ENCODE results near the gene PSME2. TPM values are rescaled to one million over a fixed set of nuclear protein-coding genes. Genes with fewer than 3 reads are reported as not detected.

Gene PSME2
- total and polyA plus RNA-seq, 2 experiments from 2014 or later = 75.5 to 189 TPM

DNA sequence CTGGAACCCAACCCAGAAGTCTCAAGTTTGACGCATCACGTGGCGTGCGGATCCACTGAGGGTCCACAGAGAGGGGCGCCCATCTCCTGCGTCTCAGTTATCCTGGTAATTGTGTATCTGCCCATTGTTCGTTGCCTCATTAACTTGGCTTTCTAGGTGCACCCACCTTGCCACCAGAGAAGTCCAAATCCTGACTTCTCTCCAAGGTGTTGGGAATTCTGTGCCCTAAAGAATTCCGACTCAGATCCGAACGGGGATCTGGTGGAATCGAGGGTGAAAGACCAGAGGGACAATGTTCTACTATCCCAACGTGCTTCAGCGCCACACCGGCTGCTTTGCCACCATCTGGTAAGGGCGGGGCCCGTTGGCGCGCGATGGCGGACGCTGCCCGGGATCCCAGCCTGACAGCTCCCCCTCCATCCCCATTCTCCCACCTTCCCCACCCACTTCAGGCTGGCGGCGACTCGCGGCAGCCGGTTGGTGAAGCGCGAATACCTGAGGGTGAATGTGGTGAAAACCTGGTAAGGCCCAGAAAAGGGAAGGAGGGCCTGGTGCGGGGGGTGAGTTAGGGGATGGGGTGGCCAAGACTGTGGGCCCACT is 26.0 kb upstream of the PSME2 start:
- H3K27ac ChIP-seq = peak overlapping the region; percentile 71
- no peaks in the 10 kb centered on the region for H4K20me1 ChIP-seq (ENCODE audit: insufficient read depth, poor library complexity, severe bottlenecking)
- no peaks in the 10 kb centered on the region for H3K9me2 ChIP-seq (replicated peaks; ENCODE audit: insufficient read depth)
- H3K4me3 ChIP-seq = peak overlapping the region; percentile 11
- DNase-seq (ENCODE audit: low spot score) = no peak
- peaks cover 5% of the 10 kb centered on the region for H3K4me1 ChIP-seq (ENCODE audit: insufficient read depth)
- H3K79me2 ChIP-seq = peaks cover 27% of the 10 kb centered on the region
- H3K36me3 ChIP-seq (replicated peaks; ENCODE audit: insufficient read depth, low read depth) = peaks cover 2% of the 10 kb centered on the region
- TF ChIP-seq EZH2phosphoT487 (IDR thresholded peaks at IDR 0.05; ENCODE audit: low read depth, severe bottlenecking, unreplicated experiment) = no peak
- no peak for TF ChIP-seq EZH2 (IDR thresholded peaks at IDR 0.05; ENCODE audit: borderline replicate concordance)
- TF ChIP-seq, protein P1, sequence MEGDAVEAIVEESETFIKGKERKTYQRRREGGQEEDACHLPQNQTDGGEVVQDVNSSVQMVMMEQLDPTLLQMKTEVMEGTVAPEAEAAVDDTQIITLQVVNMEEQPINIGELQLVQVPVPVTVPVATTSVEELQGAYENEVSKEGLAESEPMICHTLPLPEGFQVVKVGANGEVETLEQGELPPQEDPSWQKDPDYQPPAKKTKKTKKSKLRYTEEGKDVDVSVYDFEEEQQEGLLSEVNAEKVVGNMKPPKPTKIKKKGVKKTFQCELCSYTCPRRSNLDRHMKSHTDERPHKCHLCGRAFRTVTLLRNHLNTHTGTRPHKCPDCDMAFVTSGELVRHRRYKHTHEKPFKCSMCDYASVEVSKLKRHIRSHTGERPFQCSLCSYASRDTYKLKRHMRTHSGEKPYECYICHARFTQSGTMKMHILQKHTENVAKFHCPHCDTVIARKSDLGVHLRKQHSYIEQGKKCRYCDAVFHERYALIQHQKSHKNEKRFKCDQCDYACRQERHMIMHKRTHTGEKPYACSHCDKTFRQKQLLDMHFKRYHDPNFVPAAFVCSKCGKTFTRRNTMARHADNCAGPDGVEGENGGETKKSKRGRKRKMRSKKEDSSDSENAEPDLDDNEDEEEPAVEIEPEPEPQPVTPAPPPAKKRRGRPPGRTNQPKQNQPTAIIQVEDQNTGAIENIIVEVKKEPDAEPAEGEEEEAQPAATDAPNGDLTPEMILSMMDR (IDR thresholded peaks at IDR 0.05; ENCODE audit: poor library complexity) = no peak
- peak overlapping the region; percentile 16 for H2AFZ ChIP-seq
- no peaks in the 10 kb centered on the region for H3K9me3 ChIP-seq (ENCODE audit: low read depth)
- 46% methylated on average over 30 of the region's 30 CpGs for WGBS (ENCODE audit: low lambda C conversion rate, missing lambda C conversion rate)
- H3K27me3 ChIP-seq = no peaks in the 10 kb centered on the region
- peak overlapping the region; percentile 81 for H3K4me2 ChIP-seq

DNA sequence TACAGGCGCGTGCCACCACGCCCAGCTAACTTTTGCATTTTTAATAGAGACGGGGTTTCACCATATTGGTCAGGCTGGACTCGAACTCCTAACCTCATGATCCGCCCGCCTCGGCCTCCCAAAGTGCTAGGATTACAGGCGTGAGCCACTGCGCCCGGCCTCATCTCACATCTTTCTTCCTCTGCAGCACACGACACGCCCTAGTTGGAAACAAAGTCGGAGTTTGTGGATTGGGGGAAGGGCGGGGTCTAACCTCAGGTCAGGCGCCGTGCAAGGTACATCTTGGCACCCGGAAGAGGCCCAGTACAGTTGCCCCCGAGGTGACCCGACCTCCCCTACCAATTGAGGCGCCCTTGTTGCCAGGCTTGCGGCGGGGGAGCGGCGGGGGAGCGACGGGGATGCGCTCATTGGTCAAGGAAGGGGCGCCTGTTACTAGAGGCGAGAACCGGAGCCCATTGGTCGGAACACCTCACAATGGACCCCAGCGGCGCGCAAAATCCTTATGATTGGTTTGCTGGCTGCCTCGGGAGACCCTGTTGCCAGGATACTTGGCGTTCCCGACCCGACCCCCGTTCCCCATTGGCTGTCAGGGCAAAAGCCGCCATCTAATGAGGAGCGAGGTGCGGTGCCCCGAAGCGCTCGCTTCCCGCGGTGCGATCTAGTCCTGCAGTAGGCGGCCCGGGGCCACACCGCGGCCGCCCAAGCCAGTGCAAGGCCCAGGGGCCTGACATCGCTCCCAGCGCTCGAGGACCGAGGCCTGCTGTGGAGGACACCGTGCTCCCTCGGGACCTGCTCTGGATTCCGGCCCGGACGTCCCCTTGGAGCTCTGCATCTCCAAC is 25.2 kb upstream of the PSME2 start, which contains the start of gene REC8:
Gene REC8, plus strand, starts transcription at position 659 of the 839 bp plus-strand sequence. CDS start 473 bp downstream, outside the sequence.
- H3K9me3 ChIP-seq (ENCODE audit: low read depth) = no peaks in the 10 kb centered on the region
- no peaks in the 10 kb centered on the region for H3K9me2 ChIP-seq (replicated peaks; ENCODE audit: insufficient read depth)
- peak within 1 kb of the TSS; percentile 16 for H2AFZ ChIP-seq
- H3K27ac ChIP-seq = peak within 1 kb of the TSS; percentile 71
- peak; percentile 95 for DNase-seq (ENCODE audit: low spot score)
- peaks cover 5% of the 10 kb centered on the region for H3K4me1 ChIP-seq (ENCODE audit: insufficient read depth)
- 11% methylated on average over 58 of the region's 63 CpGs for WGBS (ENCODE audit: low lambda C conversion rate, missing lambda C conversion rate)
- H3K79me2 ChIP-seq = peaks cover 25% of the 10 kb centered on the region
- peaks cover 2% of the 10 kb centered on the region for H3K36me3 ChIP-seq (replicated peaks; ENCODE audit: insufficient read depth, low read depth)
- no peak for TF ChIP-seq EZH2 (IDR thresholded peaks at IDR 0.05; ENCODE audit: borderline replicate concordance)
- TF ChIP-seq, protein P1 (IDR thresholded peaks at IDR 0.05; ENCODE audit: poor library complexity) = no peak
- no peak for TF ChIP-seq EZH2phosphoT487 (IDR thresholded peaks at IDR 0.05; ENCODE audit: low read depth, severe bottlenecking, unreplicated experiment)
- H3K27me3 ChIP-seq = no peaks in the 10 kb centered on the region
- peak within 1 kb of the TSS; percentile 11 for H3K4me3 ChIP-seq
- H3K4me2 ChIP-seq = peak within 1 kb of the TSS; percentile 81
- H4K20me1 ChIP-seq (ENCODE audit: insufficient read depth, poor library complexity, severe bottlenecking) = no peaks in the 10 kb centered on the region

DNA sequence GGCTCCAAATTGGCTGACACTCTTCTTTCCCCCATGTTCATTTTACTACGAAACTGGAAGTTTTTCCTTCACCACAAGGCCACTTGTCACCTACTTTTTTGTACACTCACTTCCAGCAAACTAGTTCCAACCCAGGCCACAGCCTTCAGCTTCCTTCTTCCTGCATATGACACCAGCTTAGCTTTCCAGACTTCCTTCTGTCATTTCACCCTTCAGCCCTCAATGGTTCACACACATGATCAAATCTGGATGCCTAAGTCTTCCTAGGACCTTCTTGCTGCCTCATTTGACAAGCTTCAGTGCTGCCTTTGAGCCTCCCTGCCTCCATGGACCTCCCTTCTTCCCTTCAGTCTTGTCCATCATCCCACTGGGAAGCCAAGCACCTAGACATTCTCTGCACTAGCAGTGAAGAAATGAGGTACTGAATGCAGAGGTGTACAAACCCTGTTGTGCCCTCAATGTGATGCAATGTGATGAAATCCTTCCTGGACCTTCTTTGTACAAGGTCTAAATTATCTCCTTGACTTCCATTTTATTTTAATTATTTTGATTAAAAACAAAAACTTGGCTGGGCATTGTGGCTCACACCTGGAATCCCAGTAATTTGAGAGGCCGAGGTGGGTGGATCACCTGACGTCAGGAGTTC is 21.2 kb upstream of the PSME2 start:
- Histone ChIP-seq H3K36me3 (replicated peaks; ENCODE audit: insufficient read depth, low read depth) (no peaks in the 10 kb centered on the region), H3K79me2 (peaks cover 16% of the 10 kb centered on the region), H3K27me3 (no peaks in the 10 kb centered on the region), H2AFZ (no peak overlapping the region), H3K4me2 (no peak overlapping the region), H3K9me3 (ENCODE audit: low read depth) (no peaks in the 10 kb centered on the region), H3K27ac (no peak overlapping the region), H3K4me1 (ENCODE audit: insufficient read depth) (no peaks in the 10 kb centered on the region), H3K4me3 (no peak overlapping the region), H3K9me2 (replicated peaks; ENCODE audit: insufficient read depth) (no peaks in the 10 kb centered on the region), H4K20me1 (ENCODE audit: insufficient read depth, poor library complexity, severe bottlenecking) (peaks cover 5% of the 10 kb centered on the region)
- DNase-seq (ENCODE audit: low spot score) = no peak
- TF ChIP-seq EZH2 (IDR thresholded peaks at IDR 0.05; ENCODE audit: borderline replicate concordance) (no peak), EZH2phosphoT487 (IDR thresholded peaks at IDR 0.05; ENCODE audit: low read depth, severe bottlenecking, unreplicated experiment) (no peak)
- TF ChIP-seq, protein P1 (IDR thresholded peaks at IDR 0.05; ENCODE audit: poor library complexity) = no peak
- WGBS (ENCODE audit: low lambda C conversion rate, missing lambda C conversion rate) = 93% methylated on average over 3 of the region's 3 CpGs

Measured in hepatocyte (in vitro differentiated cells).